T-cell (primary cell): ENCODE results near the gene WIPF2. TPM values are rescaled to one million over a fixed set of nuclear protein-coding genes. Genes with fewer than 3 reads are reported as not detected.

Experiments used
- ATAC-seq, 4 experiments: fragments of 200-7000 bp in 3 of 4; fragments of 150-1000 bp in 1 of 4; cut with Tn5 transposase; replicated peaks in 1 of 4; 1 replicate in 3 of 4; 2 replicates in 1 of 4; pipeline ENCODE4 v1.10.0; 2021; ENCODE audit warnings: moderate library complexity in 3 of 4, mild to moderate bottlenecking in 2 of 4, moderate number of reproducible peaks in 1 of 4
- CTCF ChIA-PET, 2 donors: fragments of 300-600 bp; sonication (Branson Sonifier 250); formaldehyde crosslinking; loops; one replicate each; lab custom pipeline; 2022; ENCODE audit warnings: antibody characterized with exemption in 2 of 2; lab: Charles Lee
- POLR2A ChIA-PET, 2 donors: fragments of 300-600 bp; sonication (Branson Sonifier 250); formaldehyde crosslinking; loops; one replicate each; lab custom pipeline; 2022; ENCODE audit warnings: antibody characterized with exemption in 2 of 2; lab: Charles Lee
- DNase-seq, 35 experiments: peaks; one replicate each; pipeline versions ENCODE4 v3.0.0 to v3.0.0-alpha.2; 2013 to 2023
- H3K27ac ChIP-seq: one replicate; pipeline ENCODE4 v1.5.1; 2013; ENCODE audit warnings: low read length
- H3K27me3 ChIP-seq, 2 experiments: replicated peaks in 1 of 2; 1 replicate in 1 of 2; 2 replicates in 1 of 2; pipeline versions ENCODE4 v1.6.1 to v1.7.0; 2013; ENCODE audit warnings: low read length in 1 of 2, mixed read lengths in 1 of 2; ENCODE audit not compliant: control insufficient read depth in 2 of 2, insufficient read depth in 2 of 2; ENCODE audit errors: extremely low read depth in 1 of 2
- H3K36me3 ChIP-seq, 2 donors: 1 replicate in 1 of 2; 2 replicates in 1 of 2; pipeline versions ENCODE4 v1.6.1 to v1.7.0; 2013; ENCODE audit warnings: low read length in 1 of 2; ENCODE audit not compliant: control insufficient read depth in 2 of 2, insufficient read depth in 1 of 2; ENCODE audit errors: extremely low read depth in 1 of 2
- H3K4me1 ChIP-seq, 2 experiments: 1 replicate in 1 of 2; 2 replicates in 1 of 2; pipeline versions ENCODE4 v1.6.1 to v1.7.0; 2013; ENCODE audit warnings: low read length in 2 of 2, mixed read lengths in 1 of 2; ENCODE audit not compliant: insufficient read depth in 2 of 2, control insufficient read depth in 1 of 2; ENCODE audit errors: extremely low read depth in 1 of 2
- H3K4me3 ChIP-seq, 2 donors: 1 replicate in 1 of 2; 2 replicates in 1 of 2; pipeline versions ENCODE4 v1.5.1 to v1.7.0; 2013; ENCODE audit warnings: mild to moderate bottlenecking in 2 of 2, low read length in 1 of 2, moderate library complexity in 1 of 2; ENCODE audit not compliant: control insufficient read depth in 1 of 2; ENCODE audit errors: extremely low read depth in 1 of 2
- H3K9me3 ChIP-seq: 2 replicates; pipeline ENCODE4 v1.7.0; 2013
- H3K27ac Mint-ChIP-seq, 2 donors: one replicate each; pipeline ENCODE4 v1.8.0; 2020 to 2021; ENCODE audit warnings: mild to moderate bottlenecking in 2 of 2, mixed read lengths in 2 of 2
- H3K27me3 Mint-ChIP-seq, 2 donors: one replicate each; pipeline ENCODE4 v1.8.0; 2021 to 2022; ENCODE audit warnings: mixed read lengths in 2 of 2
- H3K36me3 Mint-ChIP-seq: one replicate; pipeline ENCODE4 v1.8.0; 2021; ENCODE audit warnings: mixed read lengths
- H3K4me1 Mint-ChIP-seq, 3 donors: one replicate each; pipeline ENCODE4 v1.8.0; 2020 to 2022; ENCODE audit warnings: mixed read lengths in 3 of 3, mild to moderate bottlenecking in 1 of 3
- H3K4me3 Mint-ChIP-seq, 3 donors: one replicate each; pipeline ENCODE4 v1.8.0; 2020 to 2022; ENCODE audit warnings: mild to moderate bottlenecking in 3 of 3, mixed read lengths in 3 of 3, moderate library complexity in 3 of 3
- H3K9me3 Mint-ChIP-seq, 3 donors: one replicate each; pipeline ENCODE4 v1.8.0; 2020 to 2022; ENCODE audit warnings: mixed read lengths in 3 of 3
- WGBS: methylation state at CpG from one replicate; pipeline ENCODE4 v1.1.5; 2013; ENCODE audit warnings: missing lambda C conversion rate; ENCODE audit not compliant: insufficient coverage; 5-methylcytosine and 5-hydroxymethylcytosine counted together
- total RNA-seq, 35 experiments: library from RNA in 6 of 35; stranded (reverse) in 6 of 35; fragments of 120-200 nt in 1 of 35; gene quantifications; one replicate each; pipeline versions ENCODE4 v1.2.1 to v1.2.4 and lab custom pipeline; 2013 to 2026

WIPF2 gene
- total RNA-seq, 5 donors from 2014 or later (not counting 1 experiment from before 2014, with no cell fraction given) = 23.1 to 42.1 (median 32.1) TPM

DNA sequence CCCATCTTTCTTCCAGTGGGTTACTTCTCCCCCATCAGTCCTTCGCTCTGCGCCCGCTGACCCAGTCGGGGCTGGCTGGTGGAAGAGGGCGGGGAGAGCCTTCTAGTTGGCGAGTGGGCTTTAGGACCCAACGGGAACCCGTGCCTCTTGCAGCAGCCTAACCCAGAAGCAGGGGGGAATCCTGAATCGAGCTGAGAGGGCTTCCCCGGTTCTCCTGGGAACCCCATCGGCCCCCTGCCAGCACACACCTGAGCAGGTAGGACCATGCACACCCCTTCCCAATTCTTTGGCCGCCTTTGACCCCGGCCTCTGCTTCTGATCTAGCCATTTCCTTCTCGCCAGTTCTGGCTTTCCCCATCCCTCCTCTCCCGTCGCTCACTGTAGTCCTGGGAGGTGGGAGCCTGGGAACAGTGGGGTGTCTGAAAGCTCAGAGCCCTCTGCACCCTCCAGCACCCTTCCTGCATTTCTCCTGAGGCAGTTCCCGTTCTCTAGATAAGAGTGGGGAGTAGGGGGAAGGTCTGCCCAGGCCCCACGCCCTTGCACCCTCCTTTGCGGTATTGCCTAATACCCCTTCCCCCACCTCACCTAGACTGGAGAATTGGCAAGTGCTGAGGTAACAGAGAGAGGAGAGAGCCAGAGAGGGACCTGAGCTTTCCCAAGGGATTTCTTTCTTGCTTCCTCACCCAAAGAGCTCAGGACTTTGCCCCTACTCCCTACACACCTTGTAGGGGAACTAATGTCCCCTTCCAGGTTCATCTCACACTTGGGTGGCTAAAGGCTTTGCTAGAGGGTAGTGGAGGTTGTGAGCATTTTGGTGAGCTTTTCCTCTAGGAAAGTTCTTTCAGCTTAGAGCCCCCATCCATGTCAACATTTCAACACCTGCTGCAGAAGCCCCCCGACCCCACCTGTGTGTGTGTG lies 90.2 kb downstream of the WIPF2 start, which contains the start of gene RARA:
TSS of gene RARA (plus strand) at position 150 of the 918 bp plus-strand sequence. CDS start 22,039 bp downstream, outside the sequence.
- peak in 4 of 35 experiments; percentile 20 to 55 (median 42) for DNase-seq
- H3K4me1 ChIP-seq = peaks cover 41 to 74% of the 10 kb centered on the region in 2 experiments
- H3K4me3 Mint-ChIP-seq = peak within 1 kb of the TSS in 1 of 3 donors; percentile 31
- H3K4me1 Mint-ChIP-seq = peaks cover 9 to 33% (median 32%) of the 10 kb centered on the region in 3 donors
- H3K36me3 Mint-ChIP-seq = no peaks in the 10 kb centered on the region
- ChIA-PET POLR2A (interaction anchor here in 1 of 2 donors (0.5 to 0.6 kb wide), 2 partner anchors 41 to 77 kb away, joined by 5 to 11 read pairs; no protein-coding TSS in a partner anchor), CTCF (interaction anchor here (0.6 to 2.6 kb wide), 6 partner anchors 10 to 109 kb away, joined by 3 to 10 read pairs (median 4); partner anchors contain the start of gene TOP2A (in 1 of the 2))
- no peaks in the 10 kb centered on the region for H3K9me3 Mint-ChIP-seq
- H3K27ac ChIP-seq = peak within 1 kb of the TSS; percentile 1
- H3K9me3 ChIP-seq = no peaks in the 10 kb centered on the region
- H3K4me3 ChIP-seq = peak within 1 kb of the TSS; percentile 29 to 71
- H3K27ac Mint-ChIP-seq = peak within 1 kb of the TSS; percentile 33 to 61
- H3K27me3 Mint-ChIP-seq = no peaks in the 10 kb centered on the region
- 42% methylated on average over 5 of the region's 20 CpGs for WGBS
- no peaks in the 10 kb centered on the region for H3K36me3 ChIP-seq
- ATAC-seq = peak; percentile 31 to 53 (median 34)
- H3K27me3 ChIP-seq = no peaks in the 10 kb centered on the region

DNA sequence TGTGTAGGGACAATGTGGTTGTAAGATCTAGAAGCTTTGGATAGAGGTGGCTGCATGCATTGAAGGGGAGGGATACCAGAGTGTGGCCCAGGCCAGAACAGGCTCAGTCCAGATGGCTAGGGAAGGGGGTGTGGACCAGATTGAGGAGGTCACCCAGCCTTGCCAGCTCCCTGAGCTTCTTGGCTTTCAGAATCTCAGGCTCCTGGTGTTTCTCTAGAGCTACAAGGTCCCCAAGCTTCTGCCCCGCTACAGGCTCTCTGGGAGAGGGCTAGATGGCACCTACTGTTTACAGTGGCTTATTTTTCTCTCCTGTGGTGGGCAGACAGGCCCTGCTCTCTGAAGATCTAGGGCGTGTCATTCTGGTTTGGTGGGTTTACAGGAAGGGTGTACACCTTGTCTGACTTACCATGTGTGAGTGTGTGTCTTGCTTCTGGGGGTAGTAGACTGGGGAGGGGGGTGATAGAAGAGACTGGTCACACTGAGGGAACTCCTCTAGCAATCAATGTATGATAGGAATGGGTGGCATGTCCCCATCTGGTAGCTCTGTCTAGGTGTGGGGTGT lies 90.9 kb downstream of the WIPF2 start:
- Mint-ChIP-seq H3K36me3 (no peaks in the 10 kb centered on the region), H3K9me3 (no peaks in the 10 kb centered on the region), H3K4me3 (peak overlapping the region in 1 of 3 donors; percentile 31), H3K27me3 (no peaks in the 10 kb centered on the region), H3K27ac (peak overlapping the region; percentile 38 to 61), H3K4me1 (peaks cover 16 to 38% (median 37%) of the 10 kb centered on the region in 3 donors)
- POLR2A ChIA-PET = interaction anchor here in 1 of 2 donors (0.5 to 0.6 kb wide), 2 partner anchors 11 to 40 kb away, joined by 3 to 11 read pairs; no protein-coding TSS in a partner anchor
- Histone ChIP-seq H3K4me1 (peaks cover 45 to 80% of the 10 kb centered on the region in 2 experiments), H3K9me3 (no peaks in the 10 kb centered on the region), H3K4me3 (peak overlapping the region; percentile 19 to 29), H3K27ac (peak overlapping the region; percentile 1), H3K27me3 (no peaks in the 10 kb centered on the region), H3K36me3 (no peaks in the 10 kb centered on the region)
- CTCF ChIA-PET = interaction anchor here (0.6 to 2.6 kb wide), 6 partner anchors 9 to 108 kb away, joined by 3 to 10 read pairs (median 4); partner anchors contain the start of gene TOP2A (in 1 of the 2)
- 40% methylated on average over 1 of the region's 2 CpGs for WGBS
- ATAC-seq = peak in 2 of 4 experiments; percentile 23 to 25
- DNase-seq = no peak

DNA sequence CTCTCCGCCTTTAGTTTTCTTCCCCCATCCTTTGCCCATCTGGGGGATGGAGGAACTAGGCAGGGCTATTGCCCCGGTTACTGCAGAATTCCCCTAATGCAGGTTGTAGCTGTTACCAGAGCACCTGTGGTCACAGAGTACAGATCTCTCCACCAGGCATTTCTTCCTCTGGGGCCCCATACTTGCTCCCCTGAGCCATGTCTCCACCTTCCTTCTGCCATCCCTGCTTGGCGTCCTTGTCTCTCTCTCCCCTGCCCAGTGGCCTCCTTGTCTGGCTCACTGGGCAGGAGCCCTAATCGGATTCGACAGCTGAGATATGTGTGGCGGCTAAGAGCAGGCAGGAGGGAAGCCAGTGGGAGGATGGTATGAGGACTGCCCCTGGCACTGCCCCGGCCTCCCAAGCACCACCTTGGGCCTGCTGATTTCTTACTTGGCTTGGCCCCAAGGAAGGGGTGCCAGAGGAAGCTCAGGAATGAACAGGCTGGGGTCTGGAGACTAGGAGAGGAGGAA lies 91.8 kb downstream of the WIPF2 start:
- H3K4me3 ChIP-seq = no peak overlapping the region
- no peaks in the 10 kb centered on the region for H3K27me3 ChIP-seq
- Mint-ChIP-seq H3K4me1 (peaks cover 25 to 47% (median 46%) of the 10 kb centered on the region in 3 donors), H3K4me3 (no peak overlapping the region), H3K9me3 (no peaks in the 10 kb centered on the region), H3K27ac (no peak overlapping the region), H3K36me3 (no peaks in the 10 kb centered on the region), H3K27me3 (no peaks in the 10 kb centered on the region)
- H3K36me3 ChIP-seq = no peaks in the 10 kb centered on the region
- H3K27ac ChIP-seq = no peak overlapping the region
- CTCF ChIA-PET = interaction anchor here (0.5 to 2.6 kb wide), 2 partner anchors 44 to 65 kb away, joined by 3 to 10 read pairs; no protein-coding TSS in a partner anchor
- DNase-seq = no peak
- no peaks in the 10 kb centered on the region for H3K9me3 ChIP-seq
- WGBS = 94% methylated on average over 4 of the region's 7 CpGs
- H3K4me1 ChIP-seq = peaks cover 53 to 89% of the 10 kb centered on the region in 2 experiments
- POLR2A ChIA-PET = interaction anchor here in 1 of 2 donors (0.6 kb wide), 1 partner anchor 12 kb away, joined by 3 read pairs; no protein-coding TSS in a partner anchor
- ATAC-seq = no peak

DNA sequence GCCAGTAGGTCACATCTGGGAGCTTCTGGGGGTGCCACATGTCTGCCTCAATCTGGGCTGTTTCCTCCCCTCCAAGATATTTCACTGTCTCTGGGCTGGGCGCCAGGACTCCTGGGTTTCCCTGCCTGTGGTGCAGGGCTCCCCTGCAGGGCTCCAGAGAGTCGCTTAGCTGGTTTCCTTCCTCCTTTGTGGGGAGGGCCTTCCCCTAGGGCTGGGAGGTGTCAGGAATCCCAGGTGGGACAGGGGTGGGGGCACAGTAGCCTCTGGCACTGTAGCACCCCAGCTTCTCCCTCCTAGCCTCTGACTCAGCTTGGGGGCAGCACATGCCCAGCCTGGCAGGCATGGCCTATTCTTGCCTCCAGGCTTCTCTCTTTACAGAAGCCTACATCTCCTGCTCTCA lies 92.5 kb downstream of the WIPF2 start:
- H3K4me3 Mint-ChIP-seq = peak overlapping the region in 2 of 3 donors; percentile 34 to 37
- Histone ChIP-seq H3K27me3 (no peaks in the 10 kb centered on the region), H3K27ac (no peak overlapping the region), H3K4me1 (peaks cover 54 to 91% of the 10 kb centered on the region in 2 experiments), H3K9me3 (no peaks in the 10 kb centered on the region), H3K4me3 (no peak overlapping the region), H3K36me3 (no peaks in the 10 kb centered on the region)
- peaks cover 31 to 53% (median 52%) of the 10 kb centered on the region in 3 donors for H3K4me1 Mint-ChIP-seq
- WGBS = 0% methylated on average over 1 of the region's 2 CpGs
- H3K27ac Mint-ChIP-seq = peak overlapping the region; percentile 46 to 64
- ChIA-PET CTCF (interaction anchor here (0.5 to 2.6 kb wide), 3 partner anchors 43 to 230 kb away, joined by 3 to 10 read pairs (median 3); no protein-coding TSS in a partner anchor), POLR2A (interaction anchor here (0.5 to 0.7 kb wide), 3 partner anchors 28 to 331 kb away, joined by 3 to 4 read pairs (median 4); partner anchors contain the start of gene PSMD3 (in 1 of the 2))
- no peaks in the 10 kb centered on the region for H3K9me3 Mint-ChIP-seq
- no peaks in the 10 kb centered on the region for H3K27me3 Mint-ChIP-seq
- ATAC-seq = no peak
- no peak for DNase-seq
- H3K36me3 Mint-ChIP-seq = no peaks in the 10 kb centered on the region

DNA sequence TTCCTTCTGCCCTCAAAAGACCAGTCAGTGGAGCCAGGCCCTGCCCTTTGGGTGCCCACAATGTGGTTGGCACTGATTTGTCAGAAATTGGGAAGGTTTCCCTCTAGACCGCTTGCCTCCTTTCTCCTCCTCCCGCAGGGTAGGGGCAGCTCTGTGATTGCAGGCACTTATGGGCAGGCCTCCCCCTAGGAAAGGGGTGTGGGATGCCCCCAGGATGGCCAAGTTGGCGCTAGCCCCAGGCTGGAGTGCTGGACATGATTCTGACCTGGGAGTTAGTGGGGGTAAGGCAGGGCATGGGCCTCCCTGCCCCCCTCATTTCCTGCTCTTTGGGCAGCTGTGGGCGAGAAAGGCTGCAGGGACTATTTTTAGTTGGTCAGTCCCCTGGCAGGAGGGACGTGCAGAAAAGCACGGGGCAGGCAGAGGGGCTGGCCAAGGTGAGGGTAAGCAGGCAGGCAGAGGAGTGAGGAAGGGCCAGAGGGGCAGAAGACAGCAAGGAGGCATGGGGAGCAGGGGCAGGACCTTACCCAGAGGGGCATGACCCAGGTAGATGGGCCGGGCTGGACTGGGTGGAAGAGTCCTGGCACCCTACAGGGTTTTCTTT lies 93.1 kb downstream of the WIPF2 start:
- POLR2A ChIA-PET = interaction anchor here in 1 of 2 donors (0.5 to 0.7 kb wide), 2 partner anchors 235 to 331 kb away, joined by 4 read pairs; partner anchors contain the start of gene PSMD3
- H3K27ac ChIP-seq = no peak overlapping the region

More for the DNA sequence above, 93.1 kb downstream of the WIPF2 start:
- no peaks in the 10 kb centered on the region for H3K9me3 Mint-ChIP-seq
- whole genome bisulfite sequencing = 62% methylated on average over 4 of the region's 7 CpGs
- no peak for ATAC-seq
- peak overlapping the region in 1 of 2 donors; percentile 31 for H3K27ac Mint-ChIP-seq
- H3K36me3 Mint-ChIP-seq = no peaks in the 10 kb centered on the region
- peak overlapping the region in 1 of 3 donors; percentile 12 for H3K4me3 Mint-ChIP-seq
- no peaks in the 10 kb centered on the region for H3K36me3 ChIP-seq
- no peaks in the 10 kb centered on the region for H3K27me3 ChIP-seq
- peaks cover 34 to 58% (median 56%) of the 10 kb centered on the region in 3 donors for H3K4me1 Mint-ChIP-seq
- no peaks in the 10 kb centered on the region for H3K9me3 ChIP-seq
- no peaks in the 10 kb centered on the region for H3K27me3 Mint-ChIP-seq
- DNase-seq = peak in 1 of 35 experiments; percentile 11
- no peak overlapping the region for H3K4me3 ChIP-seq
- peaks cover 53 to 91% of the 10 kb centered on the region in 2 experiments for H3K4me1 ChIP-seq
- CTCF ChIA-PET = interaction anchor here in 1 of 2 donors (0.5 kb wide), 1 partner anchor 230 kb away, joined by 3 read pairs; no protein-coding TSS in a partner anchor
